Neural progenitor cell (in vitro differentiated cells): ENCODE measurements around the gene CUEDC1. TPM values are rescaled to one million over a fixed set of nuclear protein-coding genes. Genes with fewer than 3 reads are reported as not detected.

ENCODE experiments used
- DNase-seq: peaks from one replicate; pipeline ENCODE4 v3.0.0-alpha.2; 2016; ENCODE audit warnings: low spot score
- H2AFZ ChIP-seq: fragments of 200-600 bp; sonication (generic); replicated peaks from 2 replicates; pipeline ENCODE4 v1.6.1; 2016; ENCODE audit warnings: antibody characterized with exemption
- H3F3A ChIP-seq: fragments of 200-600 bp; sonication (generic); 2 replicates; pipeline ENCODE4 v1.6.1; 2016; ENCODE audit warnings: antibody characterized with exemption, low read depth
- H3K27ac ChIP-seq: fragments of 200-600 bp; sonication (generic); 2 replicates; pipeline ENCODE4 v1.5.1; 2016; ENCODE audit warnings: mild to moderate bottlenecking
- H3K27me3 ChIP-seq: fragments of 200-600 bp; sonication (generic); 2 replicates; pipeline ENCODE4 v1.6.1; 2016; ENCODE audit warnings: mild to moderate bottlenecking, moderate library complexity
- H3K36me3 ChIP-seq: fragments of 200-600 bp; sonication (generic); 2 replicates; pipeline ENCODE4 v1.5.1; 2016
- H3K4me1 ChIP-seq: fragments of 200-600 bp; sonication (generic); 2 replicates; pipeline ENCODE4 v1.6.1; 2016; ENCODE audit warnings: mixed run types
- H3K4me2 ChIP-seq: fragments of 200-600 bp; sonication (generic); 2 replicates; pipeline ENCODE4 v1.6.1; 2016
- H3K4me3 ChIP-seq: fragments of 200-600 bp; sonication (generic); 2 replicates; pipeline ENCODE4 v1.5.1; 2016
- H3K79me2 ChIP-seq: fragments of 200-600 bp; sonication (generic); 2 replicates; pipeline ENCODE4 v1.6.1; 2016; ENCODE audit warnings: low read depth
- H3K9ac ChIP-seq: fragments of 200-600 bp; sonication (generic); 2 replicates; pipeline ENCODE4 v1.6.1; 2016
- H3K9me3 ChIP-seq: fragments of 200-600 bp; sonication (generic); 2 replicates; pipeline ENCODE4 v1.5.1; 2016; ENCODE audit warnings: low read depth
- H4K20me1 ChIP-seq: fragments of 200-600 bp; sonication (generic); 2 replicates; pipeline ENCODE4 v1.6.1; 2016; ENCODE audit warnings: low read depth
- H3K27ac Mint-ChIP-seq: 3 replicates; pipeline ENCODE4 v1.8.0; 2021; ENCODE audit warnings: mixed read lengths
- H3K27me3 Mint-ChIP-seq: 2 replicates; pipeline ENCODE4 v1.8.0; 2022; ENCODE audit warnings: low read depth, mild to moderate bottlenecking, inconsistent platforms, moderate library complexity, mixed read lengths; ENCODE audit not compliant: insufficient read depth
- H3K36me3 Mint-ChIP-seq: 3 replicates; pipeline ENCODE4 v1.8.0; 2021; ENCODE audit warnings: mixed read lengths
- H3K4me1 Mint-ChIP-seq: 3 replicates; pipeline ENCODE4 v1.8.0; 2021; ENCODE audit warnings: mixed read lengths
- H3K4me3 Mint-ChIP-seq: 3 replicates; pipeline ENCODE4 v1.8.0; 2021; ENCODE audit warnings: mild to moderate bottlenecking, moderate library complexity, mixed read lengths
- H3K9me3 Mint-ChIP-seq: 3 replicates; pipeline ENCODE4 v1.8.0; 2020; ENCODE audit warnings: mixed read lengths
- EZH2 ChIP-seq: fragments of 200-600 bp; sonication (generic); IDR thresholded peaks from 2 replicates; pipeline ENCODE4 v1.6.1; 2017; ENCODE audit warnings: antibody characterized with exemption, mild to moderate bottlenecking, moderate library complexity
- EZH2phosphoT487 ChIP-seq: fragments of 200-600 bp; sonication (generic); IDR thresholded peaks from 2 replicates; pipeline ENCODE4 v1.6.1; 2017; ENCODE audit warnings: antibody characterized with exemption
- total RNA-seq: library from RNA; depleted of rRNA; stranded (reverse); fragments of >200 nt; gene quantifications from 2 replicates; pipeline ENCODE4 v1.2.3, GENCODE V29; 2015; ENCODE audit warnings: low replicate concordance
- TF ChIP-seq, protein P1 (sequence below): fragments of 200-600 bp; sonication (generic); IDR thresholded peaks from 2 replicates; pipeline ENCODE4 v1.5.1; 2017; ENCODE audit warnings: antibody characterized with exemption, mild to moderate bottlenecking

Gene CUEDC1
- total RNA-seq, 1 donor from 2014 or later = 8.8 TPM

GRCh38 chr17:57972151-57972550, 16.9 kb upstream of the CUEDC1 start:
- H3K36me3 ChIP-seq = peaks cover 8% of the 10 kb centered on the region
- no peak for DNase-seq
- H3K4me1 ChIP-seq = peaks cover 7% of the 10 kb centered on the region
- H3K4me3 ChIP-seq = no peak overlapping the region
- H3K9me3 ChIP-seq = no peaks in the 10 kb centered on the region
- Mint-ChIP-seq H3K27me3 (peaks cover 3% of the 10 kb centered on the region), H3K9me3 (no peaks in the 10 kb centered on the region), H3K36me3 (peaks cover 28% of the 10 kb centered on the region), H3K27ac (no peak overlapping the region), H3K4me3 (no peak overlapping the region), H3K4me1 (peaks cover 36% of the 10 kb centered on the region)
- no peak overlapping the region for H3K4me2 ChIP-seq
- no peak overlapping the region for H3K27ac ChIP-seq
- H3K9ac ChIP-seq = no peak overlapping the region
- no peaks in the 10 kb centered on the region for H3K27me3 ChIP-seq
- peaks cover 7% of the 10 kb centered on the region for H3K79me2 ChIP-seq
- no peak overlapping the region for H2AFZ ChIP-seq
- peaks cover 43% of the 10 kb centered on the region for H3F3A ChIP-seq
- peaks cover 44% of the 10 kb centered on the region for H4K20me1 ChIP-seq
- TF ChIP-seq EZH2 (no peak), EZH2phosphoT487 (no peak)
- TF ChIP-seq, protein P1, sequence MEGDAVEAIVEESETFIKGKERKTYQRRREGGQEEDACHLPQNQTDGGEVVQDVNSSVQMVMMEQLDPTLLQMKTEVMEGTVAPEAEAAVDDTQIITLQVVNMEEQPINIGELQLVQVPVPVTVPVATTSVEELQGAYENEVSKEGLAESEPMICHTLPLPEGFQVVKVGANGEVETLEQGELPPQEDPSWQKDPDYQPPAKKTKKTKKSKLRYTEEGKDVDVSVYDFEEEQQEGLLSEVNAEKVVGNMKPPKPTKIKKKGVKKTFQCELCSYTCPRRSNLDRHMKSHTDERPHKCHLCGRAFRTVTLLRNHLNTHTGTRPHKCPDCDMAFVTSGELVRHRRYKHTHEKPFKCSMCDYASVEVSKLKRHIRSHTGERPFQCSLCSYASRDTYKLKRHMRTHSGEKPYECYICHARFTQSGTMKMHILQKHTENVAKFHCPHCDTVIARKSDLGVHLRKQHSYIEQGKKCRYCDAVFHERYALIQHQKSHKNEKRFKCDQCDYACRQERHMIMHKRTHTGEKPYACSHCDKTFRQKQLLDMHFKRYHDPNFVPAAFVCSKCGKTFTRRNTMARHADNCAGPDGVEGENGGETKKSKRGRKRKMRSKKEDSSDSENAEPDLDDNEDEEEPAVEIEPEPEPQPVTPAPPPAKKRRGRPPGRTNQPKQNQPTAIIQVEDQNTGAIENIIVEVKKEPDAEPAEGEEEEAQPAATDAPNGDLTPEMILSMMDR = no peak

DNA sequence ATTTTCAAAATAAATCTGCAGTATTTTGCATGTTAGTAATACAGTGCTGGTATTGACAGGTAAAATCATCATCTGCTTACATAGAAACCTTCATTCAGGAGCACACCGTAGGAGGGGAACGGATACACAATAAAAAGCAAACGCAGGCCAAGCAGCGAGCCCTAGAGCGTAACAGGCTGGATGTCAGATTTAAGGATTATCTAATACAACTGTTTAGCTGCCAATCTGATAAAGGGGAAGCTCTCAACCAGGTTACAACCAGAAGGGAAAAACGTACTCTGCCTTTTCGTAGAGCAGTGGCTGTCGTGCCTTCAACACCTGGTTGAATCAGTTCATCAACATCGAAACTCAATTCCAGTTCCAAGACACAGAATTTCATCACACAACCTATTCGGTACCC, 16.4 kb upstream of the CUEDC1 start:
- Mint-ChIP-seq H3K9me3 (no peaks in the 10 kb centered on the region), H3K27me3 (peaks cover 3% of the 10 kb centered on the region), H3K36me3 (peaks cover 26% of the 10 kb centered on the region), H3K27ac (no peak overlapping the region), H3K4me3 (no peak overlapping the region), H3K4me1 (peaks cover 36% of the 10 kb centered on the region)
- Histone ChIP-seq H3F3A (peaks cover 43% of the 10 kb centered on the region), H3K4me2 (no peak overlapping the region), H2AFZ (no peak overlapping the region), H4K20me1 (peaks cover 39% of the 10 kb centered on the region), H3K9me3 (no peaks in the 10 kb centered on the region), H3K27me3 (no peaks in the 10 kb centered on the region), H3K9ac (no peak overlapping the region), H3K36me3 (peaks cover 8% of the 10 kb centered on the region), H3K79me2 (peaks cover 7% of the 10 kb centered on the region), H3K4me3 (no peak overlapping the region), H3K4me1 (peaks cover 7% of the 10 kb centered on the region), H3K27ac (no peak overlapping the region)
- TF ChIP-seq EZH2phosphoT487 (no peak), EZH2 (no peak)
- TF ChIP-seq, protein P1 = no peak
- DNase-seq = no peak

DNA sequence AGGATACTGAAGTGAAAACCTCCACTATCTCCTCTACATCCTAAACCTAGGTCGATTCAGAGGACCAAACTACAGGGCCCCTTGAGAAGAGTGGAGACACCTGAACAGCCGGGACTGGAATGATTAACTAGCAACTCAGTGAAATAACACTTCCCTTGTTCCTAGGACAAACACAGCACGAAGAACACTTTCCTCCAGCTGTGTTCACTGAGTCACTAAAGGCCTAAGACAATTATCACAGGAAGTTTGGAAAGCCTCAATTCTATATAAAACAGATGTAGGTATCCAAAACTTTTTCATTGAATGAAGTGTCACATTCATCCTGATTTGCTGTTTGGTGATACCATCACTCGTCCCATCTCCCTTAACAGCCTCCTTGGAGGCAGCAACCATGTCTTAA, 15.5 kb upstream of the CUEDC1 start:
- Mint-ChIP-seq H3K36me3 (peaks cover 19% of the 10 kb centered on the region), H3K9me3 (no peaks in the 10 kb centered on the region), H3K27me3 (peaks cover 4% of the 10 kb centered on the region), H3K27ac (no peak overlapping the region), H3K4me1 (peaks cover 42% of the 10 kb centered on the region), H3K4me3 (no peak overlapping the region)
- TF ChIP-seq EZH2 = no peak
- Histone ChIP-seq H3F3A (peaks cover 38% of the 10 kb centered on the region), H3K36me3 (peaks cover 3% of the 10 kb centered on the region), H3K4me2 (no peak overlapping the region), H3K27me3 (no peaks in the 10 kb centered on the region), H3K9me3 (no peaks in the 10 kb centered on the region), H3K27ac (peak overlapping the region; percentile 67), H3K79me2 (no peaks in the 10 kb centered on the region), H3K4me1 (peaks cover 7% of the 10 kb centered on the region), H3K9ac (no peak overlapping the region), H4K20me1 (peaks cover 30% of the 10 kb centered on the region), H3K4me3 (no peak overlapping the region), H2AFZ (no peak overlapping the region)
- DNase-seq = no peak

DNA sequence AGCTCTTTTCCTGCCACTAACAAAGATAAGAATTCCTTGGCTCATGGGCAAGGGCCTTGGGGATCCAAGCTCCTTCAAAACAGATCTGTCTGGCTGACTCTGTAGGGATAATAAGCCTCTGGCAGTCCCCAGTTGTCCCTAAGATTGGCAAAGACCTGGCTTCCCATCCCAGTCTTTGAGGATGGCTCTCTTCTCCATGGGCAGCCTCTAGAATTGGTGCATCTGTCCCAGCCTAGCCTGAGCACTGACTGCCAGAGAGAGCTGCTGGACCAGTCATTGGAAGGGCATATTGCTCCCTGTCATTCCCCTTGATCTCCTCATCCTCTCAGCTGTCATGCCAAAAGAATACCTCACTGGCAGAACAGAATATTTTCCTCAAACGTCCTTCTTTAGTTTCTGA, 13.2 kb upstream of the CUEDC1 start:
- Histone ChIP-seq H3F3A (peaks cover 35% of the 10 kb centered on the region), H3K27me3 (no peaks in the 10 kb centered on the region), H4K20me1 (peaks cover 16% of the 10 kb centered on the region), H3K9ac (no peak overlapping the region), H3K4me3 (no peak overlapping the region), H3K4me2 (no peak overlapping the region), H3K4me1 (peaks cover 7% of the 10 kb centered on the region), H2AFZ (no peak overlapping the region), H3K79me2 (no peaks in the 10 kb centered on the region), H3K9me3 (no peaks in the 10 kb centered on the region), H3K36me3 (no peaks in the 10 kb centered on the region), H3K27ac (no peak overlapping the region)
- no peak overlapping the region for H3K4me3 Mint-ChIP-seq
- no peak for TF ChIP-seq EZH2phosphoT487
- TF ChIP-seq, protein P1 = no peak
- no peak for TF ChIP-seq EZH2
- peaks cover 6% of the 10 kb centered on the region for H3K27me3 Mint-ChIP-seq
- no peak overlapping the region for H3K27ac Mint-ChIP-seq
- H3K4me1 Mint-ChIP-seq = peaks cover 42% of the 10 kb centered on the region
- DNase-seq = no peak
- H3K36me3 Mint-ChIP-seq = peaks cover 8% of the 10 kb centered on the region
- no peaks in the 10 kb centered on the region for H3K9me3 Mint-ChIP-seq
